Measurements from ENCODE around the gene AKT3.

DNA sequence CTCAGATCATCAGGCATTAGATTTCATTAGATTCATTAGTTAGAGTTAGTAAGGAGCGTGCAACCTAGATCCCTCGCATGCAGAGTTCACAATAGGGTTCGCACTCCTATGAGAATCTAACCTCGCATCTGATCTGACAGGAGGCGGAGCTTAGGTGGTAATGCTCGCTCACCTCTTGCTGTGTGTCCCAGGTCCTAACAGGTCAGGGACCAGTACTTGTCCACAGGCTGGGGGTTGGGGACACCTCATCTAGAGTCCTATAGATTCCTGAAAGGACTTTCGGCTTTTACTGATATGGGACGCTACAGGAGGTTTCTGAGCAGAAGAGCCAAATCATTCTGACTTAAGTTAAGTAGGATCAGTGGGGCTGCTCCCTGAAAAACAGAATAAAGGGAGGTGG, 91.4 kb downstream of the AKT3 start:
- TF ChIP-seq POLR2AphosphoS5 (IDR thresholded peaks at IDR 0.05; ENCODE audit: low read depth, low read length), result no peak
- TF ChIP-seq, protein P1, sequence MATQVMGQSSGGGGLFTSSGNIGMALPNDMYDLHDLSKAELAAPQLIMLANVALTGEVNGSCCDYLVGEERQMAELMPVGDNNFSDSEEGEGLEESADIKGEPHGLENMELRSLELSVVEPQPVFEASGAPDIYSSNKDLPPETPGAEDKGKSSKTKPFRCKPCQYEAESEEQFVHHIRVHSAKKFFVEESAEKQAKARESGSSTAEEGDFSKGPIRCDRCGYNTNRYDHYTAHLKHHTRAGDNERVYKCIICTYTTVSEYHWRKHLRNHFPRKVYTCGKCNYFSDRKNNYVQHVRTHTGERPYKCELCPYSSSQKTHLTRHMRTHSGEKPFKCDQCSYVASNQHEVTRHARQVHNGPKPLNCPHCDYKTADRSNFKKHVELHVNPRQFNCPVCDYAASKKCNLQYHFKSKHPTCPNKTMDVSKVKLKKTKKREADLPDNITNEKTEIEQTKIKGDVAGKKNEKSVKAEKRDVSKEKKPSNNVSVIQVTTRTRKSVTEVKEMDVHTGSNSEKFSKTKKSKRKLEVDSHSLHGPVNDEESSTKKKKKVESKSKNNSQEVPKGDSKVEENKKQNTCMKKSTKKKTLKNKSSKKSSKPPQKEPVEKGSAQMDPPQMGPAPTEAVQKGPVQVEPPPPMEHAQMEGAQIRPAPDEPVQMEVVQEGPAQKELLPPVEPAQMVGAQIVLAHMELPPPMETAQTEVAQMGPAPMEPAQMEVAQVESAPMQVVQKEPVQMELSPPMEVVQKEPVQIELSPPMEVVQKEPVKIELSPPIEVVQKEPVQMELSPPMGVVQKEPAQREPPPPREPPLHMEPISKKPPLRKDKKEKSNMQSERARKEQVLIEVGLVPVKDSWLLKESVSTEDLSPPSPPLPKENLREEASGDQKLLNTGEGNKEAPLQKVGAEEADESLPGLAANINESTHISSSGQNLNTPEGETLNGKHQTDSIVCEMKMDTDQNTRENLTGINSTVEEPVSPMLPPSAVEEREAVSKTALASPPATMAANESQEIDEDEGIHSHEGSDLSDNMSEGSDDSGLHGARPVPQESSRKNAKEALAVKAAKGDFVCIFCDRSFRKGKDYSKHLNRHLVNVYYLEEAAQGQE (IDR thresholded peaks at IDR 0.05; ENCODE audit: insufficient read depth in 1 of 2, low read depth in 2 of 2, low read length in 2 of 2), result no peak
- no peak for TF ChIP-seq SIN3A (IDR thresholded peaks at IDR 0.05; ENCODE audit: borderline replicate concordance, insufficient read depth, low read length)
- TF ChIP-seq TAF1 (IDR thresholded peaks at IDR 0.05; ENCODE audit: borderline replicate concordance, insufficient read depth, low read length), result no peak
